Prostate gland (tissue), 2 donors: Measurements from ENCODE around the gene ATXN10. TPM values are rescaled to one million over a fixed set of nuclear protein-coding genes. Genes with fewer than 3 reads are reported as not detected.

Source experiments
- DNase-seq: peaks from one replicate; pipeline ENCODE4 v3.0.0-alpha.2; 2019; ENCODE audit warnings: low spot score
- H3K27ac ChIP-seq, 2 donors: fragments of 200-600 bp; sonication (generic); 2 replicates each; pipeline ENCODE4 v1.5.1; 2017 to 2019
- H3K27me3 ChIP-seq: fragments of 200-600 bp; sonication (generic); replicated peaks from 2 replicates; pipeline ENCODE4 v1.5.1; 2019; ENCODE audit not compliant: insufficient read depth
- H3K36me3 ChIP-seq, 2 donors: fragments of 200-600 bp; sonication (generic); 1 replicate in 1 of 2; 2 replicates in 1 of 2; pipeline versions ENCODE4 v1.5.1 to v1.8.1; 2017 to 2019
- H3K4me1 ChIP-seq: fragments of 200-600 bp; sonication (generic); replicated peaks from 2 replicates; pipeline ENCODE4 v1.5.1; 2019
- H3K4me3 ChIP-seq, 2 donors: fragments of 200-600 bp; sonication (generic); 2 replicates each; pipeline ENCODE4 v1.5.1; 2017 to 2019
- H3K9me3 ChIP-seq: fragments of 200-600 bp; sonication (generic); 2 replicates; pipeline ENCODE4 v1.5.1; 2017
- POLR2A ChIP-seq: fragments of 450-650 bp; IDR thresholded peaks from one replicate; pipeline ENCODE4 v1.6.1; 2016; ENCODE audit warnings: antibody characterized with exemption, mild to moderate bottlenecking
- POLR2AphosphoS5 ChIP-seq: sonication (generic); formaldehyde crosslinking; IDR thresholded peaks from one replicate; pipeline ENCODE4 v1.6.1; 2017; ENCODE audit warnings: antibody characterized with exemption
- WGBS: methylation state at CpG from one replicate; pipeline ENCODE4 v1.1.5; 2018; 5-methylcytosine and 5-hydroxymethylcytosine counted together
- intact Hi-C: fragments of 100-400 bp; cut with DNase I; formaldehyde crosslinking; loops from one replicate; pipeline ENCODE4 v1.14.2; 2022
- total RNA-seq, 2 donors: library from RNA; depleted of rRNA; stranded (reverse); fragments of >200 nt; gene quantifications; one replicate each; pipeline ENCODE4 v1.1.0, GENCODE V29; 2016
- TF ChIP-seq, protein P1 (sequence below), 4 experiments: fragments of 200-600 bp in 2 of 4; fragments of 450-650 bp in 2 of 4; sonication (generic) in 2 of 4; IDR thresholded peaks; 1 replicate in 3 of 4; 2 replicates in 1 of 4; pipeline ENCODE4 v1.5.1; 2016 to 2019; ENCODE audit warnings: antibody characterized with exemption in 4 of 4, mild to moderate bottlenecking in 2 of 4, moderate library complexity in 2 of 4

The ATXN10 gene
- total RNA-seq, 2 donors from 2014 or later, result 125 to 148 TPM

- TF ChIP-seq, protein P1, sequence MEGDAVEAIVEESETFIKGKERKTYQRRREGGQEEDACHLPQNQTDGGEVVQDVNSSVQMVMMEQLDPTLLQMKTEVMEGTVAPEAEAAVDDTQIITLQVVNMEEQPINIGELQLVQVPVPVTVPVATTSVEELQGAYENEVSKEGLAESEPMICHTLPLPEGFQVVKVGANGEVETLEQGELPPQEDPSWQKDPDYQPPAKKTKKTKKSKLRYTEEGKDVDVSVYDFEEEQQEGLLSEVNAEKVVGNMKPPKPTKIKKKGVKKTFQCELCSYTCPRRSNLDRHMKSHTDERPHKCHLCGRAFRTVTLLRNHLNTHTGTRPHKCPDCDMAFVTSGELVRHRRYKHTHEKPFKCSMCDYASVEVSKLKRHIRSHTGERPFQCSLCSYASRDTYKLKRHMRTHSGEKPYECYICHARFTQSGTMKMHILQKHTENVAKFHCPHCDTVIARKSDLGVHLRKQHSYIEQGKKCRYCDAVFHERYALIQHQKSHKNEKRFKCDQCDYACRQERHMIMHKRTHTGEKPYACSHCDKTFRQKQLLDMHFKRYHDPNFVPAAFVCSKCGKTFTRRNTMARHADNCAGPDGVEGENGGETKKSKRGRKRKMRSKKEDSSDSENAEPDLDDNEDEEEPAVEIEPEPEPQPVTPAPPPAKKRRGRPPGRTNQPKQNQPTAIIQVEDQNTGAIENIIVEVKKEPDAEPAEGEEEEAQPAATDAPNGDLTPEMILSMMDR (IDR thresholded peaks at IDR 0.05), result no peak
- TF ChIP-seq POLR2AphosphoS5, result no peak
- TF ChIP-seq POLR2A, result no peak
- WGBS, result 95% methylated on average over 24 of the region's 26 CpGs
- Histone ChIP-seq H3K4me3 (no peak overlapping the region), H3K36me3 (no peaks in the 10 kb centered on the region), H3K27me3 (no peaks in the 10 kb centered on the region), H3K9me3 (no peaks in the 10 kb centered on the region), H3K4me1 (peaks cover 4% of the 10 kb centered on the region), H3K27ac (no peak overlapping the region)
- DNase-seq, result no peak
- intact Hi-C loops, result no loop called here
Measured at GRCh38 chr22:45890351-45890635, 218.7 kb downstream of the ATXN10 start.

DNA sequence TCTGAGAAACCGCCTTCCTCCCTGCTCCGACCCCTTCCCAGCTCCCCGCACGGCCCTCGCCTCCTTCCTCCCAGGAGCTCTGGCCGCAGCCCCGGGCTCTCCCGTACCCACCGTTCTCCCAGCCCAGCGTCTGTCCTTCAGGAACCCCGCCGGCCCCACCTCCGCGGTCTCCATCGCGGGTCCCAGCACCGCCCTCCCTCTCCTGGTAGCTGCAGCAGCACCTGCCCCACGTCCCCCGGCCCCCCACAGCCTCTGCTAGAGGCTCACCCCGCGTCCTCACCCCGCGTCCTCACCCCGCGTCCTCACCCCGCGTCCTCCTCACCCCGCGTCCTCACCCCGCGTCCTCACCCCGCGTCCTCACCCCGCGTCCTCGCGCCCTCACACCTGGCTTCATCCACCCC, 219.4 kb downstream of the ATXN10 start:
- TF ChIP-seq, protein P1 (IDR thresholded peaks at IDR 0.05), result no peak
- no peak for TF ChIP-seq POLR2AphosphoS5
- no peak for TF ChIP-seq POLR2A
- Histone ChIP-seq H3K4me1 (peaks cover 10% of the 10 kb centered on the region), H3K9me3 (no peaks in the 10 kb centered on the region), H3K36me3 (no peaks in the 10 kb centered on the region), H3K27ac (no peak overlapping the region), H3K4me3 (no peak overlapping the region), H3K27me3 (no peaks in the 10 kb centered on the region)
- no peak for DNase-seq
- intact Hi-C loops, result no loop called here
- WGBS, result 90% methylated on average over 37 of the region's 37 CpGs

- Histone ChIP-seq H3K9me3 (no peaks in the 10 kb centered on the region), H3K36me3 (no peaks in the 10 kb centered on the region), H3K4me1 (peaks cover 11% of the 10 kb centered on the region), H3K27me3 (no peaks in the 10 kb centered on the region), H3K27ac (no peak overlapping the region), H3K4me3 (no peak overlapping the region)
- TF ChIP-seq POLR2A, result no peak
- no peak for TF ChIP-seq POLR2AphosphoS5
- TF ChIP-seq, protein P1 (IDR thresholded peaks at IDR 0.05), result no peak
- WGBS, result 46% methylated on average over 25 of the region's 25 CpGs
- DNase-seq, result no peak
- intact Hi-C loops, result no loop called here
Measured at GRCh38 chr22:45891471-45891995, 219.9 kb downstream of the ATXN10 start.

DNA sequence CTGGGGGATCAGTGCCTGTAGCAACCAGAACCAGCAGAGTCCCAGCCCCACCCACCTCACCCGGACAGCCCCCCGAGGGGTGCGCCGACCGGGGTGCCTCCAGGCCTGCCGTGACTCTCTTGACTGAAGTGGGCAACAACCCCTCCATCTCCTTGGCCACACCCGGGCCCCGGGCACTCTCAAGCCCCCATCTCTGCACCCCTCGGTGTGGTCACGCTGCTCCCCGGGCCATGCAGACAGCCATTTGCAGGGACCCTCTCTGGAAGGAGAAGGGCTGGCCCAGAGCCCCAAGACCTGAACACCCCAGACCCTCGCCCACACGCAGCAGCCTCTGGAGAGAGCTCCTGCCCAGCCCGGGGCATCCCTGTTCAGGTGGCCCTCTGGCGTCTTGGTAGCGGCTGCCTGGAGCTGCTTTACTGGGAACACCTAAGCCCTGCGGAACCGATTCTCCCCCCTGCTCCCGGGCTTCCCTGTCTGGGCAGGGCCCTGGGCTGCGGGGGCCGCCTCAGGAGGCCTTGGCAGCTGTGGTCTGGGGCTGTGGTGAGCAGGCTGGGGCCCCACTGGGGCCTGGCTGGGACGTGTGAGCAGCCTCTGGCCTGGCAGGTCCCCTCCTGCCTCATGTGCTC, 220.5 kb downstream of the ATXN10 start:
- 64% methylated on average over 22 of the region's 22 CpGs for WGBS
- H3K27ac ChIP-seq, result no peak overlapping the region
- no peaks in the 10 kb centered on the region for H3K27me3 ChIP-seq
- no peaks in the 10 kb centered on the region for H3K9me3 ChIP-seq
- H3K36me3 ChIP-seq, result no peaks in the 10 kb centered on the region
- no peak for TF ChIP-seq POLR2A
- no peak for TF ChIP-seq POLR2AphosphoS5
- TF ChIP-seq, protein P1 (IDR thresholded peaks at IDR 0.05), result no peak
- DNase-seq, result no peak
- no peak overlapping the region for H3K4me3 ChIP-seq
- intact Hi-C loops, result no loop called here
- H3K4me1 ChIP-seq, result peaks cover 17% of the 10 kb centered on the region
